ENCODE data around the gene PRM2.

Gene PRM2

DNA sequence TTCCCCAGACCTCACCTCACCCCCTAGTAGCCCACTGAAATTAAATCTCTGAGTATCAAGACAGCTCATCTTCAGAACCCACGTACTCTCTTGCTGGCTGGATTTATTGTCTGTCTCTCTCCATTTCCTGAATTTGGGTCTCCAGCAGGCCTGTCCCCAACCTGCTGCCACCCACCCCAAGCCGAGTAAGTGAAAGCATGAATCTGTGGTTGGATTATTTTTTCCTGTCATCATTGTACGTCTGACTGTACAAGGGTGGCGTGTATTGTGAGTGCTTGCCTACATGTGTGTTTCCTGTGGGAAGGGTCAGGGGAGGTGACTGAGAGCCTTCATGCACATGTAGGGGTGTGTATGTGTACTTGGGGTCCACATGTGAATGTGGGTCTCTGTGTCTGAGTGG lies 12.5 kb downstream of the PRM2 start:
- no peaks in the 10 kb centered on the region for H3K4me1 ChIP-seq (ENCODE audit: control insufficient read depth, insufficient read depth, low read length)
- H3K9me3 ChIP-seq (ENCODE audit: control insufficient read depth, insufficient read depth, low read depth, low read length), result no peaks in the 10 kb centered on the region
- no peak overlapping the region for H3K27ac ChIP-seq (ENCODE audit: extremely low read depth, low read depth, low read length)
- ChIA-PET POLR2A (no interaction called here), CTCF (interaction anchor here (0.7 kb wide), 1 partner anchor 334 kb away, joined by 3 read pairs; no protein-coding TSS in a partner anchor)
- no peak overlapping the region for H3K4me3 ChIP-seq (ENCODE audit: low read depth, low read length)
- TF ChIP-seq, protein P1, sequence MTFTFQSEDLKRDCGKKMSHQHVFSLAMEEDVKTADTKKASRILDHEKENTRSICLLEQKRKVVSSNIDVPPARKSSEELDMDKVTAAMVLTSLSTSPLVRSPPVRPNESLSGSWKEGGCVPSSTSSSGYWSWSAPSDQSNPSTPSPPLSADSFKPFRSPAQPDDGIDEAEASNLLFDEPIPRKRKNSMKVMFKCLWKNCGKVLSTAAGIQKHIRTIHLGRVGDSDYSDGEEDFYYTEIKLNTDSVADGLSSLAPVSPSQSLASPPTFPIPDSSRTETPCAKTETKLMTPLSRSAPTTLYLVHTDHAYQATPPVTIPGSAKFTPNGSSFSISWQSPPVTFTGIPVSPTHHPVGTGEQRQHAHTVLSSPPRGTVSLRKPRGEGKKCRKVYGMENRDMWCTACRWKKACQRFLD (tag by site-specific recombination; IDR thresholded peaks at IDR 0.05), result no peak
- TF ChIP-seq YY1 (tag by site-specific recombination; IDR thresholded peaks at IDR 0.05) (no peak), ZBTB8A (tag by site-specific recombination; IDR thresholded peaks at IDR 0.05) (no peak), ZNF292 (tag by site-specific recombination; IDR thresholded peaks at IDR 0.05; ENCODE audit: borderline replicate concordance, low read depth) (no peak), PRDM10 (tag by site-specific recombination; IDR thresholded peaks at IDR 0.05) (no peak), ZBTB48 (tag by site-specific recombination; IDR thresholded peaks at IDR 0.05) (no peak), ZSCAN4 (tag by site-specific recombination; IDR thresholded peaks at IDR 0.05) (no peak), GLIS1 (tag by site-specific recombination; IDR thresholded peaks at IDR 0.05) (no peak), ZNF138 (tag by site-specific recombination; IDR thresholded peaks at IDR 0.05; ENCODE audit: borderline replicate concordance) (no peak), ZBTB26 (tag by site-specific recombination; optimal IDR thresholded peaks at IDR 0.05) (no peak), ZNF777 (tag by site-specific recombination; IDR thresholded peaks at IDR 0.05; ENCODE audit: borderline replicate concordance) (no peak)
- no peaks in the 10 kb centered on the region for H3K36me3 ChIP-seq (ENCODE audit: control insufficient read depth in 2 of 2, insufficient read depth in 1 of 2, low read length in 2 of 2)

GRCh38 chr16:11262915-11263314 lies 13.4 kb downstream of the PRM2 start:
- CTCF ChIA-PET, result no interaction called here
- POLR2A ChIA-PET, result no interaction called here
- no peak for TF ChIP-seq ZNF146 (tag by site-specific recombination; IDR thresholded peaks at IDR 0.05)
- TF ChIP-seq ZNF366 (tag by site-specific recombination; conservative IDR thresholded peaks at IDR 0.05), result no peak
- TF ChIP-seq ZNF677 (tag by site-specific recombination; IDR thresholded peaks at IDR 0.05), result no peak
- no peak for TF ChIP-seq ZBTB21 (tag by site-specific recombination; IDR thresholded peaks at IDR 0.05)
- TF ChIP-seq ZSCAN18 (tag by site-specific recombination; IDR thresholded peaks at IDR 0.05), result no peak
- TF ChIP-seq ZNF596 (tag by site-specific recombination; IDR thresholded peaks at IDR 0.05), result no peak
- TF ChIP-seq ZNF133 (tag by site-specific recombination; IDR thresholded peaks at IDR 0.05), result no peak
- TF ChIP-seq, protein P2, sequence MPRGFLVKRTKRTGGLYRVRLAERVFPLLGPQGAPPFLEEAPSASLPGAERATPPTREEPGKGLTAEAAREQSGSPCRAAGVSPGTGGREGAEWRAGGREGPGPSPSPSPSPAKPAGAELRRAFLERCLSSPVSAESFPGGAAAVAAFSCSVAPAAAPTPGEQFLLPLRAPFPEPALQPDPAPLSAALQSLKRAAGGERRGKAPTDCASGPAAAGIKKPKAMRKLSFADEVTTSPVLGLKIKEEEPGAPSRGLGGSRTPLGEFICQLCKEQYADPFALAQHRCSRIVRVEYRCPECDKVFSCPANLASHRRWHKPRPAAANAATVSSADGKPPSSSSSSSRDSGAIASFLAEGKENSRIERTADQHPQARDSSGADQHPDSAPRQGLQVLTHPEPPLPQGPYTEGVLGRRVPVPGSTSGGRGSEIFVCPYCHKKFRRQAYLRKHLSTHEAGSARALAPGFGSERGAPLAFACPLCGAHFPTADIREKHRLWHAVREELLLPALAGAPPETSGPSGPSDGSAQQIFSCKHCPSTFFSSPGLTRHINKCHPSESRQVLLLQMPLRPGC (tag by site-specific recombination; IDR thresholded peaks at IDR 0.05), result no peak
- TF ChIP-seq ZBTB7A (tag by site-specific recombination; IDR thresholded peaks at IDR 0.05; ENCODE audit: low read depth), result no peak

More at GRCh38 chr16:11262915-11263314, 13.4 kb downstream of the PRM2 start:
- Histone ChIP-seq H3K9me3 (ENCODE audit: control insufficient read depth, insufficient read depth, low read depth, low read length) (no peaks in the 10 kb centered on the region), H3K36me3 (ENCODE audit: control insufficient read depth in 2 of 2, insufficient read depth in 1 of 2, low read length in 2 of 2) (no peaks in the 10 kb centered on the region), H3K4me1 (ENCODE audit: control insufficient read depth, insufficient read depth, low read length) (no peaks in the 10 kb centered on the region), H3K4me3 (ENCODE audit: low read depth, low read length) (no peak overlapping the region), H3K27ac (ENCODE audit: extremely low read depth, low read depth, low read length) (no peak overlapping the region)

Data from HEK293 (cell line).